H1 (cell line): ENCODE data around the gene SLC25A24. TPM values are rescaled to one million over a fixed set of nuclear protein-coding genes. Genes with fewer than 3 reads are reported as not detected.

Experiments used
- CTCF ChIA-PET: fragments of 300-600 bp; sonication (Branson Sonifier 250); formaldehyde crosslinking; loops from one replicate; lab custom pipeline; 2021; ENCODE audit not compliant: partially characterized antibody; lab: Charles Lee
- POLR2A ChIA-PET: fragments of 300-600 bp; sonication (Branson Sonifier 250); formaldehyde crosslinking; loops from one replicate; lab custom pipeline; 2021; ENCODE audit warnings: inconsistent platforms; ENCODE audit not compliant: partially characterized antibody; lab: Charles Lee
- DNase-seq, 2 experiments: peaks; one replicate each; pipeline versions ENCODE4 v3.0.0 to v3.0.0-alpha.2; 2010 to 2022; ENCODE audit warnings: low spot score in 2 of 2, low read depth in 1 of 2, mixed read lengths in 1 of 2
- FAIRE-seq: peaks from 2 replicates; lab custom pipeline; 2011; peaks lifted over from hg19 to GRCh38; lab: Jason Lieb, UNC
- H2AFZ ChIP-seq: 2 replicates; pipeline ENCODE4 v1.8.1; 2012; ENCODE audit warnings: low read length, inconsistent platforms
- H2AK5ac ChIP-seq: 2 replicates; pipeline ENCODE4 v1.6.1; 2013; ENCODE audit warnings: low read depth, low read length
- H2BK120ac ChIP-seq: replicated peaks from 2 replicates; pipeline ENCODE3; 2013; ENCODE audit warnings: low read depth, low read length, inconsistent platforms
- H2BK12ac ChIP-seq: 2 replicates; pipeline ENCODE4 v1.6.1; 2013; ENCODE audit warnings: low read depth, low read length
- H2BK15ac ChIP-seq: 2 replicates; pipeline ENCODE4 v1.6.1; 2013; ENCODE audit warnings: low read length
- H2BK20ac ChIP-seq: 2 replicates; pipeline ENCODE4 v1.6.1; 2013; ENCODE audit warnings: low read length
- H2BK5ac ChIP-seq: 2 replicates; pipeline ENCODE4 v1.6.1; 2013; ENCODE audit warnings: low read depth, low read length
- H3K14ac ChIP-seq: 2 replicates; pipeline ENCODE4 v1.6.1; 2013; ENCODE audit warnings: inconsistent platforms; ENCODE audit not compliant: insufficient read length
- H3K18ac ChIP-seq: 2 replicates; pipeline ENCODE4 v1.6.1; 2013; ENCODE audit warnings: low read length; ENCODE audit errors: extremely low read depth
- H3K23ac ChIP-seq: 2 replicates; pipeline ENCODE4 v1.6.1; 2013; ENCODE audit warnings: inconsistent platforms; ENCODE audit not compliant: insufficient read length
- H3K23me2 ChIP-seq: 2 replicates; pipeline ENCODE4 v1.6.1; 2013; ENCODE audit warnings: low read depth, low read length
- H3K27ac ChIP-seq: 2 replicates; pipeline ENCODE4 v1.6.1; 2011; ENCODE audit warnings: low read depth, low read length, inconsistent platforms
- H3K27me3 ChIP-seq, 4 experiments: replicated peaks in 1 of 4; 1 replicate in 1 of 4; 2 replicates in 3 of 4; pipeline versions ENCODE4 v1.6.1 to v1.8.1; 2011 to 2013; ENCODE audit warnings: low read length in 3 of 4, mild to moderate bottlenecking in 3 of 4, inconsistent platforms in 2 of 4, mixed read lengths in 2 of 4, moderate library complexity in 1 of 4; ENCODE audit not compliant: control insufficient read depth in 3 of 4, insufficient read depth in 3 of 4; ENCODE audit errors: extremely low read depth in 1 of 4
- H3K36me3 ChIP-seq, 4 experiments: 2 replicates each; pipeline versions ENCODE4 v1.6.1 to v1.8.1; 2011 to 2013; ENCODE audit warnings: mild to moderate bottlenecking in 4 of 4, low read length in 3 of 4, moderate library complexity in 2 of 4, control low read depth in 1 of 4, inconsistent platforms in 1 of 4; ENCODE audit not compliant: insufficient read depth in 4 of 4, control insufficient read depth in 2 of 4
- H3K4ac ChIP-seq: replicated peaks from 2 replicates; pipeline ENCODE3; 2013; ENCODE audit warnings: low read length, low read depth, mixed read lengths, inconsistent platforms; ENCODE audit not compliant: insufficient read length
- H3K4me1 ChIP-seq, 4 experiments: replicated peaks in 1 of 4; 1 replicate in 1 of 4; 2 replicates in 3 of 4; pipeline versions ENCODE4 v1.6.1 to v1.8.1; 2011 to 2013; ENCODE audit warnings: low read length in 3 of 4, inconsistent platforms in 2 of 4, mixed read lengths in 1 of 4; ENCODE audit not compliant: insufficient read depth in 4 of 4, control insufficient read depth in 3 of 4
- H3K4me2 ChIP-seq, 2 experiments: 2 replicates each; pipeline versions ENCODE4 v1.6.1 to v1.8.1; 2011 to 2013; ENCODE audit warnings: low read depth in 2 of 2, low read length in 2 of 2, control low read depth in 1 of 2, inconsistent platforms in 1 of 2, mild to moderate bottlenecking in 1 of 2; ENCODE audit not compliant: insufficient read depth in 1 of 2
- H3K4me3 ChIP-seq, 4 experiments: fragments of 200-600, 300-600 bp in 1 of 4; sonication (generic), shearing (Covaris generic), sonication (Bioruptor Twin) in 1 of 4; 2 replicates each; pipeline versions ENCODE4 v1.5.1 to v1.8.1; 2011 to 2016; ENCODE audit warnings: low read length in 4 of 4, low read depth in 3 of 4, control low read depth in 2 of 4, inconsistent platforms in 2 of 4, mild to moderate bottlenecking in 2 of 4, mixed read lengths in 1 of 4, moderate library complexity in 1 of 4; ENCODE audit not compliant: insufficient read depth in 2 of 4; ENCODE audit errors: extremely low read depth in 1 of 4
- H3K56ac ChIP-seq: replicated peaks from 2 replicates; pipeline ENCODE3; 2013; ENCODE audit warnings: low read depth, mild to moderate bottlenecking, mixed read lengths, low read length, inconsistent platforms; ENCODE audit not compliant: insufficient read length
- H3K79me1 ChIP-seq: 2 replicates; pipeline ENCODE4 v1.6.1; 2013; ENCODE audit warnings: low read depth, low read length, control low read depth
- H3K79me2 ChIP-seq, 2 experiments: 2 replicates each; pipeline versions ENCODE4 v1.6.1 to v1.8.1; 2012 to 2013; ENCODE audit warnings: low read length in 2 of 2, mild to moderate bottlenecking in 2 of 2, inconsistent platforms in 1 of 2; ENCODE audit not compliant: insufficient read depth in 2 of 2, control insufficient read depth in 1 of 2
- H3K9ac ChIP-seq, 4 experiments: replicated peaks in 1 of 4; 1 replicate in 1 of 4; 2 replicates in 3 of 4; pipeline versions ENCODE4 v1.6.1 to v1.8.1; 2011 to 2013; ENCODE audit warnings: low read depth in 3 of 4, low read length in 3 of 4, control low read depth in 2 of 4, mild to moderate bottlenecking in 2 of 4, moderate library complexity in 2 of 4, inconsistent platforms in 1 of 4; ENCODE audit errors: extremely low read depth in 1 of 4
- H3K9me3 ChIP-seq, 2 experiments: 2 replicates each; pipeline versions ENCODE4 v1.6.1 to v1.8.1; 2012 to 2013; ENCODE audit warnings: mild to moderate bottlenecking in 2 of 2, moderate library complexity in 2 of 2, control low read depth in 1 of 2, inconsistent platforms in 1 of 2, low read depth in 1 of 2, low read length in 1 of 2, mixed read lengths in 1 of 2; ENCODE audit not compliant: insufficient read depth in 2 of 2
- H4K20me1 ChIP-seq, 2 experiments: replicated peaks in 1 of 2; 2 replicates each; pipeline versions ENCODE3 to v1.8.1; 2011 to 2013; ENCODE audit warnings: inconsistent platforms in 2 of 2, low read length in 2 of 2, mild to moderate bottlenecking in 1 of 2; ENCODE audit not compliant: insufficient read depth in 2 of 2, control insufficient read depth in 1 of 2
- H4K5ac ChIP-seq: 2 replicates; pipeline ENCODE4 v1.6.1; 2013; ENCODE audit warnings: low read length, low read depth, mixed read lengths, inconsistent platforms; ENCODE audit not compliant: insufficient read length
- H4K8ac ChIP-seq: 2 replicates; pipeline ENCODE4 v1.8.0; 2013; ENCODE audit warnings: mild to moderate bottlenecking, moderate library complexity, low read length, inconsistent platforms; ENCODE audit not compliant: insufficient read depth; ENCODE audit errors: extremely low read depth
- H4K91ac ChIP-seq: replicated peaks from 2 replicates; pipeline ENCODE3; 2013; ENCODE audit warnings: low read length, mixed read lengths, inconsistent platforms; ENCODE audit not compliant: insufficient read length
- WGBS, 2 experiments: shearing (Covaris generic) in 1 of 2; methylation state at CpG; one replicate each; pipeline versions ENCODE4 v1.1.6 to v1.1.7; 2013 to 2015; ENCODE audit warnings: low lambda C conversion rate in 2 of 2, mixed read lengths in 2 of 2, inconsistent platforms in 1 of 2, low coverage in 1 of 2, missing lambda C conversion rate in 1 of 2; ENCODE audit not compliant: insufficient replicate concordance in 2 of 2, insufficient coverage in 1 of 2, insufficient read length in 1 of 2; ENCODE audit errors: extremely low coverage in 1 of 2, missing lambda C conversion rate in 1 of 2; 5-methylcytosine and 5-hydroxymethylcytosine counted together
- polyA plus RNA-seq, 7 experiments: library from polyadenylated mRNA; depleted of rRNA in 3 of 7; stranded (reverse) in 5 of 7; unstranded in 2 of 7; fragments of >200 nt in 5 of 7; fragments of 200-250 nt in 2 of 7; gene quantifications; 1 replicate in 5 of 7; 2 replicates in 1 of 7; 4 replicates in 1 of 7; pipeline versions ENCODE4 v1.2.1 to v1.2.3, GENCODE V29; 2011 to 2013; ENCODE audit warnings: missing spikeins in 2 of 7, mixed read lengths in 2 of 7
- total RNA-seq: library from RNA; stranded (reverse); fragmentation: NEBNext Ultra II Directional; extraction: Animal tissue kit (Norgen Biotek cat#: 25700); gene quantifications from 2 replicates; pipeline ENCODE4 v1.2.1, GENCODE V29; 2021

SLC25A24 gene
- total and polyA plus RNA-seq, 2 of the 8 experiments (the other 6 are each of a cell fraction or from before 2014, with no cell fraction given) = 13.6 to 40.6 TPM

- Histone ChIP-seq H3K4me2 (no peak overlapping the region), H2AFZ (no peak overlapping the region), H2BK120ac (no peak overlapping the region), H3K23me2 (no peaks in the 10 kb centered on the region), H3K23ac (no peak overlapping the region), H3K36me3 (peaks cover 0 to 10% (median 4%) of the 10 kb centered on the region in 4 experiments; a peak in 4 of 8 replicates), H3K4me3 (no peak overlapping the region), H2BK5ac (no peak overlapping the region), H2BK12ac (no peak overlapping the region), H3K9ac (no peak overlapping the region), H3K4ac (no peak overlapping the region), H3K79me2 (peaks cover 0 to 85% of the 10 kb centered on the region in 2 experiments; a peak in 3 of 4 replicates), H3K27ac (no peak overlapping the region), H2BK20ac (no peak overlapping the region), H4K5ac (no peak overlapping the region), H4K20me1 (peaks cover 0 to 3% of the 10 kb centered on the region in 2 experiments), H3K9me3 (no peaks in the 10 kb centered on the region), H3K27me3 (no peaks in the 10 kb centered on the region), H3K18ac (no peak overlapping the region), H3K56ac (no peak overlapping the region), H4K8ac (no peak overlapping the region), H2BK15ac (no peak overlapping the region), H3K4me1 (peaks cover 0 to 6% (median 2%) of the 10 kb centered on the region in 4 experiments; a peak in 3 of 7 replicates), H2AK5ac (no peak overlapping the region), H4K91ac (no peak overlapping the region), H3K14ac (no peak overlapping the region), H3K79me1 (peaks cover 11% of the 10 kb centered on the region)
- no peak for FAIRE-seq
- ChIA-PET CTCF (interaction anchor here (0.7 kb wide), 1 partner anchor 68 kb away, joined by 3 read pairs; no protein-coding TSS in a partner anchor), POLR2A (interaction anchor here (2.3 kb wide), 1 partner anchor 13 kb away, joined by 7 read pairs; no protein-coding TSS in a partner anchor)
- WGBS, 2 experiments = 100% methylated on average over 1 of the region's 1 CpG; no CpG with 5 or more reads in 1 of the 2 experiments
- no peak for DNase-seq
Measured at GRCh38 chr1:108194051-108194450, 6.1 kb downstream of the SLC25A24 start.
